Small intestine (tissue), 7 donors: ENCODE results near the gene BCR. TPM values are rescaled to one million over a fixed set of nuclear protein-coding genes. Genes with fewer than 3 reads are reported as not detected.

Source experiments
- DNase-seq, 2 donors: peaks; one replicate each; pipeline versions ENCODE4 v3.0.0 to v3.0.0-alpha.2; 2013
- FAIRE-seq: peaks from 2 replicates; lab custom pipeline; 2012; peaks lifted over from hg19 to GRCh38; lab: Jason Lieb, UNC
- H3K27ac ChIP-seq, 3 donors: one replicate each; pipeline ENCODE4 v1.5.1; 2013; ENCODE audit warnings: low read length in 2 of 3, mild to moderate bottlenecking in 2 of 3, control low read depth in 1 of 3, inconsistent platforms in 1 of 3, low read depth in 1 of 3, moderate library complexity in 1 of 3
- H3K27me3 ChIP-seq, 3 donors: one replicate each; pipeline ENCODE4 v1.6.1; 2013; ENCODE audit warnings: low read length in 3 of 3, inconsistent platforms in 1 of 3; ENCODE audit not compliant: control insufficient read depth in 3 of 3, insufficient read depth in 3 of 3
- H3K36me3 ChIP-seq, 3 donors: one replicate each; pipeline ENCODE4 v1.6.1; 2013; ENCODE audit warnings: low read length in 3 of 3, inconsistent platforms in 1 of 3, low read depth in 1 of 3, mild to moderate bottlenecking in 1 of 3, moderate library complexity in 1 of 3; ENCODE audit not compliant: control insufficient read depth in 3 of 3, insufficient read depth in 2 of 3
- H3K4me1 ChIP-seq, 3 donors: one replicate each; pipeline ENCODE4 v1.6.1; 2013; ENCODE audit warnings: low read length in 2 of 3, inconsistent platforms in 1 of 3, low read depth in 1 of 3, mild to moderate bottlenecking in 1 of 3, moderate library complexity in 1 of 3; ENCODE audit not compliant: control insufficient read depth in 3 of 3, insufficient read depth in 2 of 3
- H3K4me3 ChIP-seq, 3 donors: one replicate each; pipeline ENCODE4 v1.5.1; 2013; ENCODE audit warnings: low read length in 3 of 3, control low read depth in 1 of 3, inconsistent platforms in 1 of 3, low read depth in 1 of 3, mild to moderate bottlenecking in 1 of 3, moderate library complexity in 1 of 3
- H3K9me3 ChIP-seq, 2 donors: one replicate each; pipeline ENCODE4 v1.6.1; 2013; ENCODE audit warnings: low read depth in 1 of 2, low read length in 1 of 2; ENCODE audit not compliant: control insufficient read depth in 2 of 2, insufficient read depth in 1 of 2
- WGBS, 3 donors: extraction: QIAGEN DNeasy Blood & Tissue Kit; methylation state at CpG; one replicate each; pipeline ENCODE4 v1.1.7; 2013; 5-methylcytosine and 5-hydroxymethylcytosine counted together
- polyA plus RNA-seq, 4 donors: library from polyadenylated mRNA; stranded (reverse) in 3 of 4; unstranded in 1 of 4; fragments of 200-250 nt in 3 of 4; fragments of 120-200 nt in 1 of 4; gene quantifications; one replicate each; pipeline versions ENCODE4 v1.2.1 to v1.2.3, GENCODE V29; 2013
- donor health status: healthy with polysubstance abuse.
- donor health status: control.
- donor health status: control.
- donor health status: Bipolar disorder and iron deficiency.
- donor health status: healthy.

BCR gene
- polyA plus RNA-seq, 4 donors = 8.9 to 27.9 (median 19.7) TPM

DNA sequence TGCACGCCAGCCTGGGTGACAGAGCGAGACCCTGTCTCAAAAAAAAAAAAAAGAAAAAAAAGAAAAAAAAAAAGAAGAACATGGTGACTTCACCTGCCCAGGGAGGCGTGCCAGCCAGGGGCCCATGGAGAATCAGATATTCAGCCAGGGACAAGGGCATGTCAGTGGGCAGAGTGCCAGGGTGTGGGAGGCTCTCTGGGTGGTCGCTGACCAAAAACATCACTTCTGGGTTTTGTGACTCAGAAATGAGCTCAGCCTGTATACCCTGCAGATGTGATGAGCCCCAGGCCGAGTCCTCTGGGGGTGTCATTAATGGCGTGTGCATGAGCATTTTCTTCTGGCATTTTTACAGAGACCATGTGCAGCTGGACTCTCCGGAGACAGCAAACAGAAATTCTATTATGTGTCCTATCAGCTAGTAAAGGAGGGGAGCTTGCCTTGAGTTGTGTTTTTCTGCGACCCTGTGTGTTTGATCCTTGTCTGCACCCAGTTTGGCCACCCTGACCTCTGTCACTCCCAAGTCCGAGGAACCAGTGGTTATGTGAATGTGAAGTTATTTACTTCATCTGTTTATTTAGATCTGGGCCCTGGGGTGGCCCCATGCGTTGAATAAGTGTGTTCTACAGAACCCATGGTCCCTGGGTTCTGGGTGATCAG lies 53.6 kb downstream of the BCR start:
- H3K4me1 ChIP-seq = no peaks in the 10 kb centered on the region
- no peaks in the 10 kb centered on the region for H3K27me3 ChIP-seq
- H3K9me3 ChIP-seq = peaks cover 0 to 8% of the 10 kb centered on the region in 2 donors
- DNase-seq (no peak), FAIRE-seq (no peak)
- H3K36me3 ChIP-seq = peaks cover 0 to 44% (median 0%) of the 10 kb centered on the region in 3 donors
- 77 to 87% (median 77%) methylated on average over 9 to 10 of the region's 10 CpGs for WGBS, 3 donors
- H3K27ac ChIP-seq = no peak overlapping the region
- H3K4me3 ChIP-seq = no peak overlapping the region

DNA sequence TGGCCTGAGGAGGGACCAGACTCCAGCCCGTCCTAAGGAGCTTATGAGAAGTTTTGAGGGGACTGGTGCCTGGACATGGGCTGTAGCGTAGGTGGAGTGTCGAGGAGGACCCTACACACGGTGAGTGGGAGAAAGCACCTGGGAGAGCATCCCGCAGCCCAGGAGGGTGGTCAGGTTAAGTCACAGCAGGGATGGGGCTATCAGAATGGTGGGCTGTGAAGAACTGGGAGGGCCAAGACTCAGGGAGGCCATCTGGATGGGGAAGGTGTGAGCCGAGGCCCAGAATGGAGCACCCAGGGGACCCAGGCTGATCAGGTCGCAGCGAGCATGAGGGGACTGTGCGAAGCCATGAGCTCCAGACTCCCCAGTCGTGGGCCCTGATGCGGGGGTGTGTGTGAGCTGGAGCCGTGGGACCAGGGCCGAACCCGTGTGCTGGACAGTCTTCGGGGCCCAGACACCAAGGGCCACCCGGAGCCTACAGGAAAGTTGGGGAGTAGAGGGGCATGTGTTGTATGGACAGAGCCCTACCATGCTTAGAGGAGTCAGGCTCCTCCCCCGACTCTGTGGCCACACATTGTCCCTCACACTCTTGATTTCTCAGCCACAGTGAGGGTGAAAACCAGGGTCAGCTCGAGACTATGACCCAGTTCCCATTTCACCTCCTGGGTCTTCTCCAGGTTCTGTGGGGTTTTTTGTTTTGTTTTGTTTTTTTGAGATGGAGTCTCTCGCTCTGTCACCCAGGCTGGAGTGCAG lies 54.3 kb downstream of the BCR start:
- H3K4me3 ChIP-seq = no peak overlapping the region
- no peak overlapping the region for H3K27ac ChIP-seq
- peaks cover 0 to 48% (median 0%) of the 10 kb centered on the region in 3 donors for H3K36me3 ChIP-seq
- no peak for DNase-seq
- no peaks in the 10 kb centered on the region for H3K4me1 ChIP-seq
- 95 to 99% (median 96%) methylated on average over 10 to 19 of the region's 19 CpGs for WGBS, 3 donors
- H3K9me3 ChIP-seq = peaks cover 0 to 11% of the 10 kb centered on the region in 2 donors
- FAIRE-seq = no peak
- H3K27me3 ChIP-seq = no peaks in the 10 kb centered on the region

- WGBS, 3 donors = 93 to 100% (median 94%) methylated on average over 3 of the region's 3 CpGs
- no peak overlapping the region for H3K4me3 ChIP-seq
- H3K27me3 ChIP-seq = no peaks in the 10 kb centered on the region
- H3K36me3 ChIP-seq = peaks cover 0 to 46% (median 0%) of the 10 kb centered on the region in 3 donors
- H3K27ac ChIP-seq = no peak overlapping the region
- FAIRE-seq (no peak), DNase-seq (no peak)
- H3K9me3 ChIP-seq = peaks cover 0 to 7% of the 10 kb centered on the region in 2 donors
- H3K4me1 ChIP-seq = no peaks in the 10 kb centered on the region
Measured at GRCh38 chr22:23235425-23235824, 55.1 kb downstream of the BCR start.

GRCh38 chr22:23236026-23236425 lies 55.7 kb downstream of the BCR start:
- no peak for DNase-seq
- Histone ChIP-seq H3K4me1 (no peaks in the 10 kb centered on the region), H3K27me3 (no peaks in the 10 kb centered on the region), H3K27ac (no peak overlapping the region), H3K9me3 (peaks cover 0 to 7% of the 10 kb centered on the region in 2 donors), H3K4me3 (no peak overlapping the region), H3K36me3 (peaks cover 0 to 43% (median 0%) of the 10 kb centered on the region in 3 donors)
- 96 to 98% (median 98%) methylated on average over 3 of the region's 3 CpGs for WGBS, 3 donors
- FAIRE-seq = no peak

DNA sequence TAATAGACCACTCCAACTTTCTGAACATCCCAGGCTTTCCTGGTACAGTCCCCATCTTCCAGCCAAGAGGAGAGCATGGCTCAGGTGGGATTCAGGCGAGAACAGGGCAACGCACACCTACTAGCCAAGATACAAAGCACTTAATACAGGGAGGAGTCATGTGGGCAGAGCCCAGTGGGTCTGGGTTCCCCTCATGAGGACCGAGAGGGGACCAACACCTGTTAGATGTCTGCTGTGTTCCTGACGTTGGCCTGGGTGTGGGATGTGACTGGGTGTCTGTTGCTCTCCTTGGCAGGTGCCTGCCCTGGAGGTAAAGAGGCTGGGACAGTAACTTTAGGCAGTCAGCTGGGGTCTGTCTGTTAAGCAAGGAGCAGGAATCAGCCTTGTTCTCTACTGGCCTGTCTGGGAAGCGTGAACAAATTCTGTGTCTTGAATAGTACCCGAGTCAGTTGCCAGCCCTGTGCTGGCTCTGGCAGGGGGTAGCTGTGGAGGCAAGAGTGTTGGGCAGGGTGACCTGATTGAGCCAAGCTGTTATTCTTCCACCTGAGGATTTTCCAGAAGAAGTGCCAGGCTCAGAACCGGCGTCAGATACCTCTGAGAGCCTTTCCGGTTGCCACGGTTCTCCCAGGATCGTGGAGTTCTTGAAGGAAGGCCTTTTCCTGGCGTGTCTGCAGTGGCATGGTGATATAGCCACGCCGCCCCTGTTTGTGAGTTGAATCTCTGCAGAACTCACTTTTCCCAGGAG lies 56.3 kb downstream of the BCR start:
- Histone ChIP-seq H3K27ac (no peak overlapping the region), H3K4me3 (no peak overlapping the region), H3K36me3 (peaks cover 0 to 41% (median 0%) of the 10 kb centered on the region in 3 donors), H3K27me3 (no peaks in the 10 kb centered on the region), H3K9me3 (peaks cover 0 to 7% of the 10 kb centered on the region in 2 donors), H3K4me1 (no peaks in the 10 kb centered on the region)
- FAIRE-seq (no peak), DNase-seq (no peak)
- WGBS, 3 donors = 78 to 91% (median 87%) methylated on average over 14 of the region's 14 CpGs

DNA sequence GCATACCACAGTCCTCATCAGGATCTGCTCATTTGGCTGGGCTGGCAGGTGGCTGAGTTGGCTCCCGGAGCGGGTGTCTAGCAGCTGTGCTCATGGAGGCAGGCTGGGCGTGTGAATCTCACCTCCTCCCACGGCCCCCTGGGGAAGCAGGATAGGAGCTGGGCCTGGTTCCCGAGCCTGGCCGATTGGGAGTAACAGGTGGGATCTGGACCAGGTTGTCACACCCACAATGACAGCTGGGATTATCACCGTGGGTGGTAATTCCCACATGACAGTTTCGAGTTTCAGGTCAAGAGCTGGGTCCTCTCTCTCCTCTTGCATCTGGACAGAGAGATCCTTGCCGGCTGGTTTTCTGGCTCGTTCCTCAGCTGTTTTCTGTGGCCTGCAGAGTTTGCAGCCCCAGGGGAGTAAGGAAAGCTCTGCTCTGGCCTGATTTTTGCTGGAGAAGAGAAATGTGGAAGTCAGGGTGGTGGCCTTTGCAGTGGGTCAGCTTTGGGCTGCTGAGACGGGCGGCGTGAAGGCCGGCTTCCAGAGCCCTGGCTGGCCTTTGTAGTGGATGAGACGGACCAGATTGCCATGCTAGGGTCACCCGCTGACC lies 57.0 kb downstream of the BCR start:
- WGBS, 3 donors = 51 to 68% (median 66%) methylated on average over 14 to 16 of the region's 16 CpGs
- Histone ChIP-seq H3K27ac (no peak overlapping the region), H3K4me1 (peaks cover 0 to 6% (median 0%) of the 10 kb centered on the region in 3 donors), H3K36me3 (peaks cover 0 to 40% (median 0%) of the 10 kb centered on the region in 3 donors), H3K9me3 (peaks cover 0 to 7% of the 10 kb centered on the region in 2 donors), H3K4me3 (no peak overlapping the region), H3K27me3 (no peaks in the 10 kb centered on the region)
- peak in 1 of 2 donors; percentile 38 for DNase-seq
- FAIRE-seq = no peak

- no peak for DNase-seq
- WGBS, 3 donors = 77 to 93% (median 93%) methylated on average over 10 of the region's 10 CpGs
- no peaks in the 10 kb centered on the region for H3K27me3 ChIP-seq
- no peak for FAIRE-seq
- H3K27ac ChIP-seq = no peak overlapping the region
- H3K4me1 ChIP-seq = peaks cover 0 to 11% (median 0%) of the 10 kb centered on the region in 3 donors
- peaks cover 0 to 7% of the 10 kb centered on the region in 2 donors for H3K9me3 ChIP-seq
- H3K36me3 ChIP-seq = peaks cover 0 to 40% (median 0%) of the 10 kb centered on the region in 3 donors
- no peak overlapping the region for H3K4me3 ChIP-seq
Measured at GRCh38 chr22:23237841-23238240, 57.5 kb downstream of the BCR start.

- no peak overlapping the region for H3K4me3 ChIP-seq
- DNase-seq (no peak), FAIRE-seq (no peak)
- H3K27me3 ChIP-seq = no peaks in the 10 kb centered on the region
- WGBS, 3 donors = 92 to 96% (median 94%) methylated on average over 9 of the region's 9 CpGs
- H3K4me1 ChIP-seq = peaks cover 0 to 20% (median 0%) of the 10 kb centered on the region in 3 donors
- H3K36me3 ChIP-seq = peaks cover 0 to 36% (median 0%) of the 10 kb centered on the region in 3 donors
- H3K27ac ChIP-seq = no peak overlapping the region
- H3K9me3 ChIP-seq = peaks cover 0 to 7% of the 10 kb centered on the region in 2 donors
Measured at GRCh38 chr22:23238707-23239106, 58.4 kb downstream of the BCR start.
